Glutamatergic neuron (in vitro differentiated cells): Measurements from ENCODE around the gene NPNT. TPM values are rescaled to one million over a fixed set of nuclear protein-coding genes. Genes with fewer than 3 reads are reported as not detected.

Source experiments
- DNase-seq: peaks from one replicate; pipeline ENCODE4 v3.0.0; 2022
- H3K27ac Mint-ChIP-seq: one replicate; pipeline ENCODE4 v1.8.0; 2020; ENCODE audit warnings: mild to moderate bottlenecking, mixed read lengths, inconsistent platforms; ENCODE audit not compliant: unreplicated experiment
- H3K27me3 Mint-ChIP-seq: one replicate; pipeline ENCODE4 v1.8.0; 2020; ENCODE audit warnings: mild to moderate bottlenecking, moderate library complexity, mixed read lengths, inconsistent platforms; ENCODE audit not compliant: unreplicated experiment
- H3K36me3 Mint-ChIP-seq: one replicate; pipeline ENCODE4 v1.8.0; 2020; ENCODE audit warnings: mild to moderate bottlenecking, mixed read lengths, inconsistent platforms; ENCODE audit not compliant: unreplicated experiment
- H3K4me1 Mint-ChIP-seq: one replicate; pipeline ENCODE4 v1.8.0; 2020; ENCODE audit warnings: mild to moderate bottlenecking, low read depth, mixed read lengths, inconsistent platforms; ENCODE audit not compliant: unreplicated experiment
- H3K4me3 Mint-ChIP-seq: one replicate; pipeline ENCODE4 v1.8.0; 2020; ENCODE audit warnings: mild to moderate bottlenecking, mixed read lengths, inconsistent platforms; ENCODE audit not compliant: unreplicated experiment
- H3K9me3 Mint-ChIP-seq: one replicate; pipeline ENCODE4 v1.8.0; 2020; ENCODE audit warnings: mild to moderate bottlenecking, moderate library complexity, mixed read lengths, inconsistent platforms; ENCODE audit not compliant: unreplicated experiment
- CTCF ChIP-seq: fragments of 200-600 bp; sonication (generic); IDR thresholded peaks from one replicate; pipeline ENCODE4 v1.5.0; 2021; ENCODE audit not compliant: partially characterized antibody, unreplicated experiment
- total RNA-seq: library from RNA; stranded (reverse); fragmentation: NEBNext Ultra II Directional; extraction: Animal tissue kit (Norgen Biotek cat#: 25700); gene quantifications from one replicate; pipeline ENCODE4 v1.2.1, GENCODE V29; 2021; ENCODE audit not compliant: unreplicated experiment

NPNT gene
- total RNA-seq, 1 donor from 2014 or later: not detected

- no peaks in the 10 kb centered on the region for H3K36me3 Mint-ChIP-seq
- DNase-seq: no peak
- no peaks in the 10 kb centered on the region for H3K4me1 Mint-ChIP-seq
- no peaks in the 10 kb centered on the region for H3K27me3 Mint-ChIP-seq
- H3K9me3 Mint-ChIP-seq: no peaks in the 10 kb centered on the region
- no peak for TF ChIP-seq CTCF
- no peak overlapping the region for H3K27ac Mint-ChIP-seq
- no peak overlapping the region for H3K4me3 Mint-ChIP-seq
Measured at GRCh38 chr4:105990933-105991332, 95.7 kb downstream of the NPNT start.

- H3K4me3 Mint-ChIP-seq: no peak overlapping the region
- DNase-seq: no peak
- no peak overlapping the region for H3K27ac Mint-ChIP-seq
- TF ChIP-seq CTCF: no peak
- H3K36me3 Mint-ChIP-seq: no peaks in the 10 kb centered on the region
- no peaks in the 10 kb centered on the region for H3K9me3 Mint-ChIP-seq
- no peaks in the 10 kb centered on the region for H3K4me1 Mint-ChIP-seq
- H3K27me3 Mint-ChIP-seq: no peaks in the 10 kb centered on the region
Measured at GRCh38 chr4:105991726-105992125, 96.5 kb downstream of the NPNT start.

GRCh38 chr4:105992641-105993305 is 97.5 kb downstream of the NPNT start:
- H3K9me3 Mint-ChIP-seq: no peaks in the 10 kb centered on the region
- H3K4me1 Mint-ChIP-seq: no peaks in the 10 kb centered on the region

GRCh38 chr4:105994061-105994460 is 98.8 kb downstream of the NPNT start:
- Mint-ChIP-seq H3K36me3 (peaks cover 4% of the 10 kb centered on the region), H3K4me1 (no peaks in the 10 kb centered on the region), H3K27ac (no peak overlapping the region), H3K9me3 (no peaks in the 10 kb centered on the region), H3K27me3 (no peaks in the 10 kb centered on the region), H3K4me3 (no peak overlapping the region)
- no peak for DNase-seq
- no peak for TF ChIP-seq CTCF

More at GRCh38 chr4:105992641-105993305, 97.5 kb downstream of the NPNT start:
- no peak for DNase-seq
- Mint-ChIP-seq H3K4me3 (no peak overlapping the region), H3K27me3 (no peaks in the 10 kb centered on the region), H3K36me3 (peaks cover 4% of the 10 kb centered on the region), H3K27ac (no peak overlapping the region)
- TF ChIP-seq CTCF: no peak

GRCh38 chr4:105994841-105995501 is 99.7 kb downstream of the NPNT start:
- Mint-ChIP-seq H3K4me1 (no peaks in the 10 kb centered on the region), H3K36me3 (peaks cover 4% of the 10 kb centered on the region), H3K27me3 (no peaks in the 10 kb centered on the region), H3K4me3 (no peak overlapping the region), H3K27ac (no peak overlapping the region), H3K9me3 (no peaks in the 10 kb centered on the region)
- TF ChIP-seq CTCF: no peak
- DNase-seq: no peak
